ENCODE results near the gene AFDN.

DNA sequence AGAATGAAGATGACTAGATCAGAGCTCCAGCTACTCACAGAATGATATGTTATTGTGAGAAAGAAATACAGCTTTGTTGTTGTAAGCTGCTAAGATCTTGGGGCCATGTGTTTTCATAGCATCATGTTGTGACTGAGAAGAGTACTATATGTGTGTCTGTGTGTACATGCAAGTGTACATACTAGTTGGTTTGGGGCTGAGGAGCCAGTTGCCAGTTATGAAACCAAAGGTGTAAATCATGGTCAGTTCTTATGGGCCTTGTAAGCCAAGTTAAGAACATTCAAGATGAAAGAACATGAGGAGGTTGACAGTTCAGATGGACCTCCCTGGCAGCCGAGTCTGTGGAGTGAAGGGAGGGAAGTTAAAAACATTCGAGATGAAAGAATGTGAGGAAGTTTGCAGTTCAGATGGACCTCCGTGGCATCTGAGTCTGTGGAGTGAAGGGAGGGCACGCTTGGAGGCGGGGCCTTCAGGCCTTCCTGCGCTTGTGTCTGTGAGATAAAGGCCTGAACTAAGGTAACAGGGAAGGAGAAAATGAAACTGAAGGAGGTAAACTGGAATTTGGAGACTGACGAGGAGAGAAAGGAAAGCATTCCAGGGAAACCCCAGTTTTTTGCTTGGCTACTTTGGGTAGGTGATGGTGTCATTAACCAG, 13.9 kb downstream of the AFDN start:
- TF ChIP-seq, protein P1, sequence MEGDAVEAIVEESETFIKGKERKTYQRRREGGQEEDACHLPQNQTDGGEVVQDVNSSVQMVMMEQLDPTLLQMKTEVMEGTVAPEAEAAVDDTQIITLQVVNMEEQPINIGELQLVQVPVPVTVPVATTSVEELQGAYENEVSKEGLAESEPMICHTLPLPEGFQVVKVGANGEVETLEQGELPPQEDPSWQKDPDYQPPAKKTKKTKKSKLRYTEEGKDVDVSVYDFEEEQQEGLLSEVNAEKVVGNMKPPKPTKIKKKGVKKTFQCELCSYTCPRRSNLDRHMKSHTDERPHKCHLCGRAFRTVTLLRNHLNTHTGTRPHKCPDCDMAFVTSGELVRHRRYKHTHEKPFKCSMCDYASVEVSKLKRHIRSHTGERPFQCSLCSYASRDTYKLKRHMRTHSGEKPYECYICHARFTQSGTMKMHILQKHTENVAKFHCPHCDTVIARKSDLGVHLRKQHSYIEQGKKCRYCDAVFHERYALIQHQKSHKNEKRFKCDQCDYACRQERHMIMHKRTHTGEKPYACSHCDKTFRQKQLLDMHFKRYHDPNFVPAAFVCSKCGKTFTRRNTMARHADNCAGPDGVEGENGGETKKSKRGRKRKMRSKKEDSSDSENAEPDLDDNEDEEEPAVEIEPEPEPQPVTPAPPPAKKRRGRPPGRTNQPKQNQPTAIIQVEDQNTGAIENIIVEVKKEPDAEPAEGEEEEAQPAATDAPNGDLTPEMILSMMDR (IDR thresholded peaks at IDR 0.05) = no peak
- TF ChIP-seq POLR2A (IDR thresholded peaks at IDR 0.05) = no peak
